AG10803 (cell line): ENCODE measurements around the gene PECR.

ENCODE experiments used
- DNase-seq: peaks from one replicate; pipeline ENCODE4 v3.0.0; 2010; ENCODE audit warnings: low read depth
- H3K4me3 ChIP-seq: 2 replicates; pipeline ENCODE4 v1.5.1; 2011; ENCODE audit warnings: mild to moderate bottlenecking, low read length, control low read depth
- CTCF ChIP-seq: conservative IDR thresholded peaks from 2 replicates; pipeline ENCODE4 v1.5.1; 2011; ENCODE audit warnings: mild to moderate bottlenecking, low read length, control low read depth, inconsistent platforms

The PECR gene

DNA sequence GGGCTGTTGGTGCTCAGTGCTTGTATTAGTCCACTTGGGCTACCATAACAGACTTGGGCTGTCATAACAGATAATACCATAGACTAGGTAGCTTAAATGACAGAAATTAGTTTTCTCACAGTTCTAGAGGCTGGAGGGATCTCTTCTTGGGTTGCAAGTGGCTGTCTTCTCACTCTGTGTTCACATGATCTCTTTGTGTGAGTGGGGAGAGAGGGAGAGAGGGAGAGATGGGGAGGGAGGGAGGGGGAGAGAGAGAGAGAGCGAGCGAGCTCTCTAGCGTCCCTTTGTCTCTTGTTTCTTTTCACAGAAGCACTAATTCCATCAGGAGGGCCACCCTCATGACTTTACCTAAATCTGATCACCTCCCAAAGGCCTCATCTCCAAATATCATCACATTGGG lies 23.1 kb upstream of the PECR start:
- no peak for DNase-seq
- no peak for TF ChIP-seq CTCF
- H3K4me3 ChIP-seq, result no peak overlapping the region

DNA sequence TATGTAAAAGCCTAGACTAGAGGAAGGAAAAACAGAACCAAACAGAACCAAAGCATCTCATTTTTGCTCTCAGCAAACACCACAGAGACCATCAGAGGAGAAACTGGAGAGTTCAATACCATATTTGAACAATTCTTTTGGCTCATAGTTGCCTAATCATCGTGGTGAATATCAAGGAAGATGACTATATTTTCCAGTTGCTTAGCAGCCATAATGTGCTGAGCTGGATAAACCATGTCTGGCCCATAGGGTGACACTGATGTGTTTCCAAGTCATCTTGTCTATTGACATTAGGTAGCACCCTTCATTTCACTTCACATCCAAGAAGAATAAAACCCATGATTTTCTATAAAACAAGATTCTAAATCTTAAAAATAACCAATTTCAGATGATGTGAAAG lies 21.6 kb upstream of the PECR start:
- TF ChIP-seq CTCF, result no peak
- DNase-seq, result no peak

GRCh38 chr2:216101109-216101508 lies 19.5 kb upstream of the PECR start:
- H3K4me3 ChIP-seq, result no peak overlapping the region
- DNase-seq, result no peak
- no peak for TF ChIP-seq CTCF

More for the DNA sequence above, 21.6 kb upstream of the PECR start:
- H3K4me3 ChIP-seq, result no peak overlapping the region

DNA sequence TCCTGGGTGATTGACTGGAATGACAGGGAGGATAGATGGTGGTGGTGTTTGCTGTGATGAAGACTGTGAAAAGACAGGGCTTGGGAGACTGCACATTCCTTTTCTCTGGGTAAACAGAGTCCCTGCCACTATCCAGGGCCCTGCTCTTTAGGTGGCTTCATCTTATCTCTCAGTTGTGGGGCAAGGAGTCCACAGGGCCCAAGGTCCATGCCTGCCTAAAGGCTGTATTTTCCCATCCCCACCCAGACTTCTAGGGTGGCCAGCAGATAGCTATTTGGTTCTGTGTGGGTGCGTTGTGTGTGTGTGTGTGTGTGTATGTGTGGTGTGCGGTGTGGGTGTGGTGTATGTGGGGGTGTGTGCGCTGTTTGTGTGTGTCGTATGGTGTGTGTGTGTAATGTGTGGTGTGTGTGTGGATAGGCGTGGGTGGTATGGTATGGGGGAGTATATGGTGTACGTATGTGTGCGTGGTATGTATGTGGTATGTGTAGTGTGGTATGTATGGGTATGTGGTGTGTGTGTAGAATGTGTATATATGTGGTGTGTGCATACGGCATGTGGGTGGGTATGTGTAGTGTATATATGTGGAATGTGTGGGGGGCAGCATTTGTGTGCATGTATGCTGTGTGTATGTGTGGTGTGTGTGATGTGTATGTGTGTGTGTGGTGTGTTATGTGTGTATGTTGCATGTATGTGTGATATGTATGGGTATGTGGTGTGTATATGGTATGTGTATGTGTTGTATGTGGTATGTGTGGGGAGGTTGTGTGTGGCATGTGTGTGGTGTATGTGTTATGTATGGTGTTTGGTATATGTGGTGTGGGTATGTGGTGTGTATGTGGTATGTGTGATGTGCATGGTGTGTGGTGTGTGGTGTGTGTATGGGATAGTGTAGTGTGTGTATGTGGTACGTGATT lies 17.1 kb upstream of the PECR start:
- no peak for TF ChIP-seq CTCF
- no peak for DNase-seq

DNA sequence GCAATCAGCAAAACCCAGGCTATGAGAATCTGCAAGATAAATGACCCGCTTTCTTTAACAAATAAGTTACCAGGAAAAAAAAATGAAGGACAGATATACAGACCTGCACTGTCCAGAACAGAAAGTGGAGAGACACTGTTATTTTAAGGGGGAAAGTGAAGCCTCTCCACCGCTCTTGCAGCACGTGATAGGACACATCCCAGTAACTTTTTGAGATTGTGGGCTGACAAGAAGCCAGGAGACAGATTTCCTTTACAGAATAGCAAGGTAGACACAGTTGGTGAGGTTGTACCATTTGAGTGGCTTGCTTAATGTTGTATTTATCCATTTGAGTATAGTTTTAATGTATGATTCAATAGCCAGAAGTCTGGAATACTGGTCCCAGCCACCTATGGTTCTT lies 13.1 kb upstream of the PECR start:
- TF ChIP-seq CTCF, result no peak
- DNase-seq, result no peak

More for the DNA sequence above, 17.1 kb upstream of the PECR start:
- H3K4me3 ChIP-seq, result no peak overlapping the region

DNA sequence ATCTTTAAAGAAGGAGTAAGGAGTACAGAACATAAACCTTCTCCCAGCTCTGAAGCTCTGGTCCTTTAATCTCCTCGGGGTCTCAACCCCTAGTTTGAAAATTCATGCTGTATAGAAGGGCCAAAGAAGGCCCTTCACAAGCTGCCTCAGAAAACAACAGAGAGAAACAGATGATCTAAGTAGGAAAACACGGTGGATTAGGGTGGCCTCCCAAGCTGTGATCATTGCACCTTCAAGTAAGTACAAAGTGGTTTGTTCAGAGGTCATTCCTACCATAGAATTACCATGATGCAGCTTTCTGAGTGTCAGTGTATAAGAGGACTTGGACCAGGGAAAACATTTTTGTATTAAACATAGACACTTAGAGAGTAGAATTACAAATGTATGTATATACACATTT lies 11.0 kb upstream of the PECR start:
- no peak for DNase-seq
- no peak for TF ChIP-seq CTCF
- no peak overlapping the region for H3K4me3 ChIP-seq

More for the DNA sequence above, 13.1 kb upstream of the PECR start:
- no peak overlapping the region for H3K4me3 ChIP-seq

- DNase-seq, result peak; percentile 40
- no peak for TF ChIP-seq CTCF
- no peak overlapping the region for H3K4me3 ChIP-seq
Measured at GRCh38 chr2:216090369-216090786, 8.8 kb upstream of the PECR start.
